NCI-H69 (cell line): Measurements from ENCODE around the gene WASF2.
"Not testable (repeated sequence)": the region's sequence is repeated elsewhere in the genome, so short reads cannot be mapped to it uniquely, and the experiment has no call there.

ENCODE experiments used
- DNase-seq: peaks from one replicate; lab custom pipeline; 2025; lab: John Stamatoyannopoulos, UW

The WASF2 gene

DNA sequence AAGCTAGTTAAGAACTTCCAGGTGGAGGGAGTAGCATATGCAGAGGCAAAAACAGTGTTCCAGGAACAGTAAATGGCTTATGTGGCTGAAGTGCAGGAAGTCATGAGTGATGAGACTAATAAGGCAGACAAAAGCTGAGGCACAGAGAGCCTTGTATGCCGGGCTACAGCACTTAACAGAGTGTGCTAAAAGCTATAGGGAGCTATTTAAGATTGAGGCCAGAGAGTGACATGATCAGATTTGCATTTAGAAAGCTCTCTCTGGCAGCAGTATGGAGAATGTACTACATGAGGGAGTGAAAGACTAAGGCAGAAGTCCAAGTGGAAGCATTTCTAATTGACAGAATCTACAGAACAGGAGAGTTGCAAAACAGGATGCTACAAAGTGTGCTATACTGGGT is 38.6 kb downstream of the WASF2 start:
- DNase-seq, result no peak

- no peak for DNase-seq
Measured at GRCh38 chr1:27448982-27449381, 41.0 kb downstream of the WASF2 start.

DNA sequence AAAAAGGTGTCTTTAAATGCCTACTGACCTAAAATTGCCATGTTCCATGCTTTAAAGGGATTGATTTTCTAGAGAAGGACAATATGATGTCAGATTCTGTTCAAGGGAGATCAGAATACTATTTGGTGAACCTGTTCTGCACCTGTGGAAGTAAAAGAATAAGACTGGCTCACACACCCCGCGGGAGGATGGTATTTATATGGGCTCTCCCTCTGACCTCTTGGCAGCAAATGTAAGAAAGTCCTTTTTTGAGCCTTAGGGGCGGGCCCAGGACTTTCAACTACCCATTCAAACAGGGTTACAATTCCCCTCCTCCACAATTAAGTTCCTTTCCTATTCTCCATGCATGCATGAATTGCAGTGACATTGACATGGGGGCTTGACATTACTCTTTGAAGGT is 42.1 kb downstream of the WASF2 start:
- DNase-seq, result no peak

DNA sequence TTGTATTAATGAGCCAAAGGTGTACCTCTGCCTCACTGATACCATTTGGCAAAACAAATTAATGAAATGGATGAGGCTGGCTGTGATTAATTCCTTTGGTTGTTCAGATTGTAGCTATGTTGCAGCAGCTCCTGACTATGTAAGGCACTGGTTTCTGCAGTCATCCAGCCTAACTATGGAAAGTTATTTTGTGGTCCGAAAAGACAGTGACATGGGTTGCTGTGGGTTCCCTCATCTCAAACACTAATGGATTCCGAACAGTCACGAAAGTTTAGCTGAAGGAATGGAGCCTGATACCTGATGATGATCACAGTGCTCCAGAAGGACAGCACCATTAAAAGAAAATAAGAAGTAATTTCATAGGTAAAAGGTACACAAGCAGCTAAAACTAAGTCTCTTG is 42.6 kb downstream of the WASF2 start:
- DNase-seq, result no peak

- no peak for DNase-seq
Measured at GRCh38 chr1:27446496-27447020, 43.4 kb downstream of the WASF2 start.

DNA sequence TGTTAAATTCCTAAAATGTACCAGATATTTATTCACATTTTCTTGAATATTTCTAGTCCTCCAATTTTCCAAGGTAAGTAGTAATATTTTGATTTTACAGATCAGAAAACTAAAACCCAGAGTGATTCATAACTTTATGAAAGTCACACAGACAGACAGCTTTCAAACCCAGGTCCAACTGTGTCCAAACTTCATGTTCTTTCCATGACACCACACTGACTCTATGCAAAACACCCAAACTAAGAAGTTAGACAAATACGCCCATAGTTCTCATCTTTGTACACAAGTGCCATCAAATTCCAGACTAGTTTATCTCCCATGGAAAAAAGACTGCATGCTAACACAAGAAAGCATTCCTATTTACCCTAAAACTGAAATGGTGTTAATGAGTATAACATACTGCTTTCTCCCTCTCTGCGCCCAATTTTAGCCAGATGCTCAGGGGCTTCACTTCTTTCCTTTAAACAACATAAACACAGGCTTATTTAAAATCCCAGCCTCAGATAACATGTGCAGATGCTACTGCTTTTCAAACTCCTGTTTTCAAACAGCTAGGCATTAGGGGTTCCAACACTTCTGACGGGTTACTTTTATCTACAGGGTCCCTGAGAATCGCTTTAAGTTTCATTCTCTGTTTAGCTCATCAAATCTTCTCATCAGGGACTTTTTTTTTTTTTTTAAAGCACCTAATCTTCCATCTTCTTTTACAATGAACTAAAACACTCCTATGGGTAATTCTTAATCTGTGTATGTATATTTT is 44.6 kb downstream of the WASF2 start:
- no peak for DNase-seq

- no peak for DNase-seq
Measured at GRCh38 chr1:27444632-27445031, 45.3 kb downstream of the WASF2 start.

- DNase-seq, result no peak
Measured at GRCh38 chr1:27439150-27439549, 50.8 kb downstream of the WASF2 start.

DNA sequence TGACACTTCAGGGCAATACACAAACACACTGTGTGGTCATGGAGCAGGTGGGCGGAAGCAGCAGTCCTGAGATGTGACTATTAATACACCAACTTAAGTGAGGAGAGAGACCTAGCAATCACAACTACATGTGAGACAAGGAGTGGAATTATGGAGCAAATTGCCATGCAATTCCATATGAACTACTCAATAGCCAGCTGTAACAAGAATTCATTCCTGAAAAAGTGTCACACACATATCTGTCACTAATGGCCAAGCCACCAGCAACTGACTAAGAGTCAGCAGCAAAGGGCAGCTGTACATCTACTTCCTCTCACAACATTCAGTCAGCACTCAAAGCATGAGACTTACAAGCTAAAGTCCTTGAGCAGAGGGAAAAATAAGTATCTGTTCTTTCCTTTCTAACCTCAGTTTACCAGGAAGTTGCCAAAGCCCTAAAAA is 51.3 kb downstream of the WASF2 start:
- DNase-seq, result no peak

GRCh38 chr1:27436204-27437159 is 53.5 kb downstream of the WASF2 start:
- peak; percentile 55 for DNase-seq

DNA sequence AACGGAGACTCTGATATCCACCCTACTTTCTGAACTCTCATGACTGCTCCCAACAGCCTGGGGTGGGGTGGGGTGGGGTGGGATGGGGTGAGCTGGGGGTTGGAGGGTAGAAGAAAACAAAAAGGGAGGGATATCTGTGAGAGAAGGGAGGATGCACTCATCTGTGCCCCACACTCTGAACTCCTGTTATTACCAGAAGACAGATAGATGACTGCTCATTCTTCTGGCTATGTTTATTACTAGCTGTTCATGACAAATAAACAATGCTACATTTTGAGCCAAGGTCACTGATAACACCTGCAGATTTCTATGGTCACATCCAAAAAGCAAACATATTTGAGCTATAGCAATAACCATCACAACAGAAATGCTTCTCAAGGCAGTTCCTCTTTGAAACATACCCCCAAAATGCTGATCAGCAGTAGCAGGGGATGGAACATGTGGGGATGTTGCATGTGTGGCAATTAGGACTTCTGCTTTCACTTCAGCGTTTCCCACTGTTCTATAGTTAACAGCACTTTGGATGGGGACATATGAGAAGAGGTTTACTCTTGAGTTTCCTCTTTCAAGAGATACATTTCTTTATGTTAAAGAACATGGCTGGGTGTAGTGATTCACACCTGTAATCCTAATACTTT is 54.3 kb downstream of the WASF2 start:
- no peak for DNase-seq

DNA sequence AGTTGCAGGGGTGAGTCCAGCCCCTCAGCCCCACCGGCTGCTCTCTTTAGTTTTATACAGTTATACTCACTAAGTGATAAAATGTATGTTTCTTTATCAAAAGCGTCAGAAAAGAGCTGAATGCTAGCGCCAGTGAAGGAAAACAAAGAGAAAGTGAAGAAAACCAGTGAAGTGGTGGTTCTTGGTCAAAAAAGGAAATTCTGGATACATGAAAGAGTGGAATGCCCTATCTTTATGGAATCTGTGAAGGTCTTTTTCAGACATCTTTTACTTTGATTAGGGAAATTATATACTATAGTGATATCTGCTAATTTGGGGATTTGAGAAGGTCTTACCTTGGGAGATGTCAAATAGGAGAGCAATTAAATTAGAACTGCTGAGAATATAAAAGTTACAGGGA is 56.3 kb downstream of the WASF2 start:
- DNase-seq, result no peak

DNA sequence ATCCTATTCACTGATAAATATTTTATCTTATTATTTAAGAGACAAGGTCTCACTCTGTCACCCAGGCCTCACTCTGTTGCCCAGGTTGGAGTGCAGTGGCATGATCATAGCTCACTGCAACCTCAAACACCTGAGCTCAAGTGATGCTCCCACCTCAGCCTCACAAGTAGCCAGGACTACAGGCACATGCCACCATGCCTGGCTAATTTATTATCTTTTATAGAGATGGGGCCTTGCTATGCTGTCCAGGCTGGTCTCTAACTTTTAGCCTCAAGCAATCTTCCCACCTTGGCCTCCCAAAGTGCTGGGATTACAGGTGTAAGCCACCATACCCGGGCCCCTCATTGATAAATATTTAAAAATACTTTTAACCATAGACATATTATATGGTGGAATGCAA is 57.2 kb downstream of the WASF2 start:
- DNase-seq, result not testable (repeated sequence)

- DNase-seq, result no peak
Measured at GRCh38 chr1:27431601-27431940, 58.4 kb downstream of the WASF2 start.

DNA sequence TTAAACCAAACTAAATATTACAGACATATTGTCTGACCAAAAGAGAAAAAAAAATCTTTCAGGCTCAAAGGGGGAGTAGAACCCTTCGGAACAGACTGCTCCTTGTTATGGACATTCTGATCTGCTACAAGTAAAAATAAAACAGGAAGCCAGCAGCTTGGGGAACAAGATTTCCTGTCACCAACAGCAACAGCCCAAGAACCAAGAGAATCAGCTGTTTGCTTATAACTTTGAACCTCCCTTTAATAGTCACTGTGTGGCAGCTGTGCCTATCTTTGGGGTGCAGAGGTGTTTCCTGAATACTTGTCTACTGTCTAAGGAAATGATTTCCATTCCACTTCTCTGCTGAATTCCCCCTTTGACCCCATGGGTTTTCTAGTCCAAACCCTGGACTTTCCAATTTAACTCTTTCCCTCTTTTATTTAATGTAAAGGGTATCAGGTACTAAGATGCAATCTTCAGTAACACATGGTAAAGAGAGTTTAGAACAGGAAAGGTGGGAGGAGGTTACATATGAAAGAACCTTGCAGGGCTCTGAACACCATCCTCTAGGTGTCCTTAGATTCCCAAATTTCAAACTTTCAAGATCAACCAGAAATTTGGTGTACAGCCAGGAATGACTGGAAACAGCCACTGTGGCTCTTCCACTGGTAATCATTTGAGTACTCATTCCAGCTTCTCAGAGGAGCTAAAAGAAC is 58.9 kb downstream of the WASF2 start:
- DNase-seq, result no peak

- DNase-seq, result no peak
Measured at GRCh38 chr1:27429029-27429425, 60.9 kb downstream of the WASF2 start.

DNA sequence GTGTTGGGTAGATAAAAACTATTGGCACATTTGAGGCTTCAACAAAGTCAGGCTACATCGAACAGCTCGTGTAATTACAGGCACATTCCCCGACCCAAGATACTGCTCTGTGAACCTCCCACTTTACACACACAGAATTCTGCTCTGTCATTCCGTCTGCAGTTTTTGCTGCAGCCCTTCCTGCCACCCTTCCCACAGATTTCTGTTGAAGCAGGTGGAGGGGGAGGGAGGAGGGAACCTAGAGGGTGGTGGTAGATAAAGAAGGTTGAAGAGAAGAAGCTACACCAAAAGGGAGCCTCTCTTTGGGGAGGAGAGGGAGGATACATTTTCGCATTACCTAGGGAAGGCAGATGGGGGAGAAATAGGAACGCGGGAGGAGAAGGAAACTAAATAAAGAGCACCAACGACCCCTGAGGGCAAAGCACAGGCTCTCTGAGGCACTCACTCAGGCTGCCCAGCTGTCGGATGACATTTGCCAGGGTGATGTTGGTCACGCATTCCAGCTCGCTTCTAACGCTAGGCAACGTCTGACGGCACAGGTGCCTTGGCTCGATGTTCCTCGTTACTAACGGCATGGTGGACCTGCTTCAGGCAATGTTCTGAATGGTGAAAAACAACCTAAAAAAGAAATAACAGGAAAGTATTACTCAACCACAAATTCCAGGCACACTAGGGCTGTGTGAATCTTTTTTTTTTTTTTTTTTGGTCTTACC is 61.5 kb downstream of the WASF2 start:
- peak; percentile 53 for DNase-seq

- no peak for DNase-seq
Measured at GRCh38 chr1:27427816-27428315, 62.1 kb downstream of the WASF2 start.

DNA sequence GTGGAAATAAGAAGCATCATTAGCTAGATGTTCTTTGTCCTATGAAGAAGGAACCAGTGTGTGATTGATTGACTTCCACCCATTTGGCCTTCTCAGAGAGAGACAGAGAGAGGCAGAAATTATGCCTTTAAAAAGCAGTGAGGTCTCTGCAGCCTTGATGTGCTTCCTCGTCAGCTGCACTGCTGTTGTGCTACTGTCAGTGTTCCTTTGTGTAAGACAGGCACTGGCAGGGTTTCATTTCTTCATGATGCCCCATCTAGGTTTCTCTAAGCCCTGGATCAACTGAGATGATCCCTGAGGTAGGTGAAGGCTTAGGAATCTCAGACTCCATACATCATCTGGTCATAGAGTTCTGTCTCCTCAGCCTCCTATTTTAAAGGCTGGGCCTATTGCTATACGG is 62.6 kb downstream of the WASF2 start:
- no peak for DNase-seq

- DNase-seq, result no peak
Measured at GRCh38 chr1:27423709-27424108, 66.3 kb downstream of the WASF2 start.
